ENCODE measurements around the gene NFKB2. TPM values are rescaled to one million over a fixed set of nuclear protein-coding genes. Genes with fewer than 3 reads are reported as not detected.

Gene NFKB2
- total RNA-seq, 1 experiment from 2014 or later: 27.6 TPM

GRCh38 chr10:102421757-102422512 is 26.4 kb downstream of the NFKB2 start:
- peaks cover 19% of the 10 kb centered on the region for H3K4me1 Mint-ChIP-seq
- 0 out of 2 replicates have a peak, but pooled peaks have one; percentile 74 for TF ChIP-seq RELA (CRISPR knock-in tag; IDR thresholded peaks at IDR 0.05; ENCODE audit: borderline replicate concordance)
- TF ChIP-seq SP1 (CRISPR knock-in tag; conservative IDR thresholded peaks at IDR 0.05): no peak
- TF ChIP-seq SMAD4 (CRISPR knock-in tag; IDR thresholded peaks at IDR 0.05): 0 out of 2 replicates have a peak, but pooled peaks have one; percentile 16
- TF ChIP-seq ZSCAN18 (CRISPR knock-in tag; IDR thresholded peaks at IDR 0.05): no peak
- TF ChIP-seq ZNF281 (CRISPR knock-in tag; IDR thresholded peaks at IDR 0.05): peak; percentile 31; the same call in 1 of the 2 replicates
- TF ChIP-seq JAZF1 (CRISPR knock-in tag; IDR thresholded peaks at IDR 0.05): no peak
- TF ChIP-seq USF1 (CRISPR knock-in tag; IDR thresholded peaks at IDR 0.05): no peak; the same call in 1 of the 2 replicates
- TF ChIP-seq CBFB (CRISPR knock-in tag; IDR thresholded peaks at IDR 0.05; ENCODE audit: low read depth): 0 out of 2 replicates have a peak, but pooled peaks have one; percentile 4
- TF ChIP-seq MAX (CRISPR knock-in tag; IDR thresholded peaks at IDR 0.05): no peak
- TF ChIP-seq TEAD1 (CRISPR knock-in tag; IDR thresholded peaks at IDR 0.05): no peak
- TF ChIP-seq HMGXB4 (CRISPR knock-in tag; IDR thresholded peaks at IDR 0.05): peak; percentile 53; the same call in 1 of the 2 replicates
- TF ChIP-seq JUN (CRISPR knock-in tag; IDR thresholded peaks at IDR 0.05): 0 out of 2 replicates have a peak, but pooled peaks have one; percentile 42
- TF ChIP-seq ZNF317 (CRISPR knock-in tag; IDR thresholded peaks at IDR 0.05; ENCODE audit: borderline replicate concordance, low read depth): no peak
- TF ChIP-seq ZNF263 (CRISPR knock-in tag; IDR thresholded peaks at IDR 0.05; ENCODE audit: low read depth): 0 out of 2 replicates have a peak, but pooled peaks have one; percentile 40
- TF ChIP-seq FOXP4 (CRISPR knock-in tag; IDR thresholded peaks at IDR 0.05): 0 out of 2 replicates have a peak, but pooled peaks have one; percentile 27
- TF ChIP-seq KAT7 (CRISPR knock-in tag; IDR thresholded peaks at IDR 0.05; ENCODE audit: borderline replicate concordance): no peak
- TF ChIP-seq IRF1 (CRISPR knock-in tag; IDR thresholded peaks at IDR 0.05): peak; percentile 19; the same call in 1 of the 2 replicates
- no peak for TF ChIP-seq ATF1 (CRISPR knock-in tag; IDR thresholded peaks at IDR 0.05)
- no peaks in the 10 kb centered on the region for H3K9me3 Mint-ChIP-seq
- peaks cover 9% of the 10 kb centered on the region; the same call in 1 of the 2 replicates for H3K36me3 Mint-ChIP-seq
- peaks cover 5% of the 10 kb centered on the region; the same call in 1 of the 2 replicates for H3K27me3 Mint-ChIP-seq (ENCODE audit: low read depth)
- ChIA-PET POLR2A (interaction anchor here (0.8 to 5.0 kb wide), 7 partner anchors 10 to 300 kb away, joined by 3 to 34 read pairs (median 12); partner anchors contain the start of genes C10orf95, CUEDC2 and NFKB2), CTCF (interaction anchor here (0.6 to 6.7 kb wide), 20 partner anchors 9 to 252 kb away, joined by 3 to 68 read pairs (median 18); partner anchors contain the start of genes ACTR1A, C10orf95, CUEDC2 and GBF1)
- H3K4me3 Mint-ChIP-seq: peak overlapping the region; percentile 98
- ATAC-seq (peak; percentile 0), DNase-seq (ENCODE audit: low spot score) (peak; percentile 55)
- no peak overlapping the region for H3K27ac Mint-ChIP-seq

Data from WTC11 (cell line).